ENCODE data around the gene PDAP1.
A peak's percentile ranks its signal among the peaks of the same experiment; 100 is the strongest.
"Not testable (repeated sequence)": the region's sequence is repeated elsewhere in the genome, so short reads cannot be mapped to it uniquely, and the experiment has no call there.

Gene PDAP1

GRCh38 chr7:99375070-99375807 is 33.2 kb downstream of the PDAP1 start:
- DNase-seq (ENCODE audit: low read depth) = no peak

GRCh38 chr7:99374111-99375064 is 34.0 kb downstream of the PDAP1 start, which contains the start of gene ARPC1B:
Gene ARPC1B, plus strand, starts transcription at chr7:99374730. Its CDS starts 10,985 bp downstream, at chr7:99385715.
- no peak for DNase-seq (ENCODE audit: low read depth)

- DNase-seq (ENCODE audit: low read depth) = no peak
Measured at GRCh38 chr7:99373091-99374066, 35.0 kb downstream of the PDAP1 start.

GRCh38 chr7:99372275-99373090 is 35.9 kb downstream of the PDAP1 start:
- DNase-seq (ENCODE audit: low read depth) = no peak

- no peak for DNase-seq (ENCODE audit: low read depth)
Measured at GRCh38 chr7:99371376-99371920, 36.9 kb downstream of the PDAP1 start.

GRCh38 chr7:99369767-99370391 is 38.5 kb downstream of the PDAP1 start:
- DNase-seq (ENCODE audit: low read depth) = no peak

- DNase-seq (ENCODE audit: low read depth) = no peak
Measured at GRCh38 chr7:99368750-99369389, 39.5 kb downstream of the PDAP1 start.

- no peak for DNase-seq (ENCODE audit: low read depth)
Measured at GRCh38 chr7:99366646-99367045, 41.8 kb downstream of the PDAP1 start.

GRCh38 chr7:99365318-99366141 is 42.9 kb downstream of the PDAP1 start:
- no peak for DNase-seq (ENCODE audit: low read depth)

- no peak for DNase-seq (ENCODE audit: low read depth)
Measured at GRCh38 chr7:99363286-99363685, 45.1 kb downstream of the PDAP1 start.

- DNase-seq (ENCODE audit: low read depth) = peak; percentile 85
Measured at GRCh38 chr7:99362801-99363200, 45.6 kb downstream of the PDAP1 start.

- no peak for DNase-seq (ENCODE audit: low read depth)
Measured at GRCh38 chr7:99359465-99360154, 48.8 kb downstream of the PDAP1 start.

GRCh38 chr7:99358521-99358920 is 49.9 kb downstream of the PDAP1 start:
- DNase-seq (ENCODE audit: low read depth) = not testable (repeated sequence)

GRCh38 chr7:99357701-99358490 is 50.5 kb downstream of the PDAP1 start:
- DNase-seq (ENCODE audit: low read depth) = no peak

- no peak for DNase-seq (ENCODE audit: low read depth)
Measured at GRCh38 chr7:99355098-99355497, 53.3 kb downstream of the PDAP1 start.

- DNase-seq (ENCODE audit: low read depth) = no peak
Measured at GRCh38 chr7:99352247-99352646, 56.1 kb downstream of the PDAP1 start.

- DNase-seq (ENCODE audit: low read depth) = not testable (repeated sequence)
Measured at GRCh38 chr7:99350641-99351040, 57.8 kb downstream of the PDAP1 start.
